Endothelial cell of umbilical vein (primary cell): ENCODE measurements around the gene COL5A3. TPM values are rescaled to one million over a fixed set of nuclear protein-coding genes. Genes with fewer than 3 reads are reported as not detected.

ENCODE experiments used
- BruUV-seq: library from RNA; stranded (reverse); fragments of 400-500 nt; replicated peaks from 2 replicates; lab custom pipeline; 2021; lab: Mats Ljungman, UMichigan
- CTCF ChIA-PET: fragments of 300-600, 350-600 bp; sonication (Branson Sonifier 250); formaldehyde crosslinking; loops from one replicate; lab custom pipeline; 2021; ENCODE audit warnings: antibody characterized with exemption, inconsistent platforms; lab: Charles Lee
- POLR2A ChIA-PET: fragments of 300-600, 350-600 bp; sonication (Branson Sonifier 250); formaldehyde crosslinking; loops from one replicate; lab custom pipeline; 2021; ENCODE audit warnings: antibody characterized with exemption, inconsistent platforms; lab: Charles Lee
- DNase-seq: peaks from one replicate; pipeline ENCODE4 v3.0.0-alpha.2; 2011; ENCODE audit warnings: low read depth, low spot score
- FAIRE-seq: peaks from 2 replicates; lab custom pipeline; 2011; peaks lifted over from hg19 to GRCh38; lab: Jason Lieb, UNC
- H2AFZ ChIP-seq: 2 replicates; pipeline ENCODE4 v1.6.0; 2012; ENCODE audit warnings: low read depth, low read length, control low read depth, inconsistent platforms
- H3K27ac ChIP-seq: 2 replicates; pipeline ENCODE4 v1.5.1; 2011; ENCODE audit warnings: low read depth, mild to moderate bottlenecking, control low read depth, low read length, moderate library complexity; ENCODE audit not compliant: insufficient read depth
- H3K27me3 ChIP-seq, 2 experiments: 2 replicates each; pipeline versions ENCODE4 v1.6.0 to v1.6.1; 2011; ENCODE audit warnings: low read length in 2 of 2, mixed read lengths in 1 of 2; ENCODE audit not compliant: control insufficient read depth in 2 of 2, insufficient read depth in 2 of 2
- H3K36me3 ChIP-seq, 2 experiments: 2 replicates in 1 of 2; 3 replicates in 1 of 2; pipeline ENCODE4 v1.5.1; 2011; ENCODE audit warnings: low read length in 2 of 2, mild to moderate bottlenecking in 1 of 2, moderate library complexity in 1 of 2; ENCODE audit not compliant: control insufficient read depth in 2 of 2, insufficient read depth in 2 of 2; ENCODE audit errors: extremely low read depth in 1 of 2
- H3K4me1 ChIP-seq: 3 replicates; pipeline ENCODE4 v1.5.1; 2011; ENCODE audit warnings: mild to moderate bottlenecking, low read length; ENCODE audit not compliant: control insufficient read depth, insufficient read depth; ENCODE audit errors: extremely low read depth
- H3K4me2 ChIP-seq: 2 replicates; pipeline ENCODE4 v1.6.1; 2011; ENCODE audit warnings: low read length, control low read depth, mixed read lengths; ENCODE audit not compliant: insufficient read depth
- H3K4me3 ChIP-seq, 3 experiments: fragments of 200-600 bp in 1 of 3; sonication (generic), shearing (Covaris generic) in 1 of 3; replicated peaks in 1 of 3; 2 replicates each; pipeline ENCODE4 v1.5.1; 2011 to 2016; ENCODE audit warnings: control low read depth in 3 of 3, low read length in 3 of 3, mild to moderate bottlenecking in 2 of 3, inconsistent platforms in 1 of 3, low read depth in 1 of 3, moderate library complexity in 1 of 3; ENCODE audit not compliant: insufficient read depth in 1 of 3
- H3K79me2 ChIP-seq: 2 replicates; pipeline ENCODE4 v1.6.0; 2012; ENCODE audit warnings: low read length, inconsistent platforms; ENCODE audit not compliant: control insufficient read depth, insufficient read depth
- H3K9ac ChIP-seq: replicated peaks from 2 replicates; pipeline ENCODE3; 2011; ENCODE audit warnings: low read length, control low read depth; ENCODE audit not compliant: insufficient read depth; ENCODE audit errors: extremely low read depth
- H3K9me1 ChIP-seq: replicated peaks from 3 replicates; pipeline ENCODE4 v1.6.0; 2011; ENCODE audit warnings: mild to moderate bottlenecking, low read length; ENCODE audit not compliant: control insufficient read depth, insufficient read depth; ENCODE audit errors: extremely low read depth
- H3K9me3 ChIP-seq: replicated peaks from 2 replicates; pipeline ENCODE4 v1.5.1; 2012; ENCODE audit warnings: low read length, inconsistent platforms; ENCODE audit not compliant: control insufficient read depth, insufficient read depth
- H4K20me1 ChIP-seq: replicated peaks from 2 replicates; pipeline ENCODE3; 2011; ENCODE audit warnings: mild to moderate bottlenecking, low read length; ENCODE audit not compliant: control insufficient read depth, insufficient read depth; ENCODE audit errors: extremely low read depth
- EZH2 ChIP-seq: IDR thresholded peaks from 2 replicates; pipeline ENCODE4 v1.6.1; 2012; ENCODE audit warnings: borderline replicate concordance, low read depth, mild to moderate bottlenecking, moderate library complexity, low read length, inconsistent platforms; ENCODE audit not compliant: severe bottlenecking
- FOS ChIP-seq: IDR thresholded peaks from 2 replicates; pipeline ENCODE4 v1.6.1; 2011; ENCODE audit warnings: mild to moderate bottlenecking, low read length, moderate library complexity, borderline replicate concordance; ENCODE audit not compliant: insufficient read depth
- GATA2 ChIP-seq: IDR thresholded peaks from 2 replicates; pipeline ENCODE4 v1.7.0; 2011; ENCODE audit warnings: low read depth, mild to moderate bottlenecking, moderate library complexity, mixed read lengths, low read length; ENCODE audit not compliant: insufficient read length, insufficient read depth
- JUN ChIP-seq: IDR thresholded peaks from 2 replicates; pipeline ENCODE4 v1.6.1; 2011; ENCODE audit warnings: borderline replicate concordance, low read depth; ENCODE audit not compliant: insufficient read length, insufficient read depth
- MYC ChIP-seq: IDR thresholded peaks from one replicate; pipeline ENCODE4 v1.6.1; 2011; ENCODE audit warnings: mild to moderate bottlenecking, low read depth, low read length
- POLR2A ChIP-seq: IDR thresholded peaks from 2 replicates; pipeline ENCODE4 v1.6.1; 2012; ENCODE audit warnings: low read depth, mild to moderate bottlenecking, control low read depth, low read length
- POLR2AphosphoS5 ChIP-seq: IDR thresholded peaks from 2 replicates; pipeline ENCODE4 v1.6.1; 2012; ENCODE audit warnings: low read depth, mild to moderate bottlenecking, control low read depth, low read length, moderate library complexity; ENCODE audit not compliant: insufficient read depth
- dilution Hi-C: fragments of 300-500 bp; cut with MboI; formaldehyde crosslinking; loops from one replicate; pipeline ENCODE4 v1.15.0; 2019; ENCODE audit warnings: low sequenced_read_pairs; ENCODE audit not compliant: extremely low pct_ligation_motif_present
- intact Hi-C: fragments of 100-400 bp; cut with micrococcal nuclease; formaldehyde crosslinking; loops from one replicate; pipeline ENCODE4 v1.10.0; 2022
- polyA plus RNA-seq, 4 experiments: library from polyadenylated mRNA; depleted of rRNA in 3 of 4; stranded (reverse) in 3 of 4; unstranded in 1 of 4; fragments of >200 nt; gene quantifications; 2 replicates each; pipeline versions ENCODE4 v1.2.1 to v1.2.3, GENCODE V29; 2011 to 2012; ENCODE audit warnings: missing spikeins in 1 of 4
- total RNA-seq: library from RNA; stranded (reverse); gene quantifications from 2 replicates; pipeline ENCODE4 v1.2.3, GENCODE V29; 2021
- TF ChIP-seq, protein P1 (sequence below), 2 donors: IDR thresholded peaks; 1 replicate in 1 of 2; 2 replicates in 1 of 2; pipeline ENCODE4 v1.5.1; 2011; ENCODE audit warnings: low read length in 2 of 2, mild to moderate bottlenecking in 2 of 2, moderate library complexity in 2 of 2, control low read depth in 1 of 2, inconsistent platforms in 1 of 2, low read depth in 1 of 2; ENCODE audit not compliant: insufficient read depth in 1 of 2; ENCODE audit errors: extremely low read depth in 1 of 2
- TF ChIP-seq, protein P2 (sequence below): IDR thresholded peaks from 2 replicates; pipeline ENCODE4 v1.6.1; 2011; ENCODE audit not compliant: insufficient read depth, insufficient read length

The COL5A3 gene
- total and polyA plus RNA-seq, 2 donors (not counting 3 experiments of a cell fraction or from before 2014, with no cell fraction given) = not detected

DNA sequence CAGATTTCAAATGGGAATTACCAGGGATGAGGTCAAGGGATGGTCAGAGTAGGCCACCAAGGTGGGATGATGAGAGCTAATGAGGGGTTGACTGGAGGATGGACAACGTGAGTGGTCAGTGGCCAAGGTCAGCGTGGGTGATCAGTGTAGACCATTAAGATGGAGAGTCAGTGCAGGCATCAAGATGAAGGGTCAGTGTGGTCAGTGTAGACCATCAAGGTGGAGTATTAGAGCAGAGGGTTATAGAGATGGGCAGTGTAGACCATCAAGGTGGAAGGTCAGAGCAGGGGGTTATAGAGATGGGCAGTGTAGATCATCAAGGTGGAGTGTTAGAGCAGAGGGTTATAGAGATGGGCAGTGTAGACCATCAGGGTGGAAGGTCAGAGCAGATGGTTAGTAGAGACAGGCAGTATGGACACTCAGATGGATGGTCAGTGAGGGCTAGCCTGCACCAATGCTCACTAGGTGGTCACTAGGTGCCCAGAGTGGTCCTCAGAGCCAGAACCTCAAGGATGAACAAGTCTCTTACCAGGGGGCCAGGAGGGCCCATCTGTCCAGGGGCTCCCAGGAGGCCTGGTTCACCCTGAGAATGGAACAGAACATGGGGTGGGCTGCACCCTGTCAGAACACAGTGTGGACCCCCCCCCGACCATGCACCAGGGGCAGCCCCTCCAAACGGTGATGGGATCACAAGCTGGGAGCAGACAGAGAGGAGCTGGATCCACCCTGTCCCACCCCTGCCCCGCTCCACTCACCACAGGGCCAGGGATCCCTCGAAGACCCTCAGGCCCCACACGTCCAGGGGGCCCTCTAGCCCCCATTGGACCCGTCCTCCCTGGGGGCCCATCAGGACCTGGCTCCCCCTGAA is 41.2 kb downstream of the COL5A3 start:
- no peak for TF ChIP-seq FOS
- no peak for TF ChIP-seq GATA2
- no peak for TF ChIP-seq POLR2A
- no peak for TF ChIP-seq EZH2
- no peak for TF ChIP-seq POLR2AphosphoS5
- no peak for TF ChIP-seq JUN
- TF ChIP-seq, protein P1, sequence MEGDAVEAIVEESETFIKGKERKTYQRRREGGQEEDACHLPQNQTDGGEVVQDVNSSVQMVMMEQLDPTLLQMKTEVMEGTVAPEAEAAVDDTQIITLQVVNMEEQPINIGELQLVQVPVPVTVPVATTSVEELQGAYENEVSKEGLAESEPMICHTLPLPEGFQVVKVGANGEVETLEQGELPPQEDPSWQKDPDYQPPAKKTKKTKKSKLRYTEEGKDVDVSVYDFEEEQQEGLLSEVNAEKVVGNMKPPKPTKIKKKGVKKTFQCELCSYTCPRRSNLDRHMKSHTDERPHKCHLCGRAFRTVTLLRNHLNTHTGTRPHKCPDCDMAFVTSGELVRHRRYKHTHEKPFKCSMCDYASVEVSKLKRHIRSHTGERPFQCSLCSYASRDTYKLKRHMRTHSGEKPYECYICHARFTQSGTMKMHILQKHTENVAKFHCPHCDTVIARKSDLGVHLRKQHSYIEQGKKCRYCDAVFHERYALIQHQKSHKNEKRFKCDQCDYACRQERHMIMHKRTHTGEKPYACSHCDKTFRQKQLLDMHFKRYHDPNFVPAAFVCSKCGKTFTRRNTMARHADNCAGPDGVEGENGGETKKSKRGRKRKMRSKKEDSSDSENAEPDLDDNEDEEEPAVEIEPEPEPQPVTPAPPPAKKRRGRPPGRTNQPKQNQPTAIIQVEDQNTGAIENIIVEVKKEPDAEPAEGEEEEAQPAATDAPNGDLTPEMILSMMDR (IDR thresholded peaks at IDR 0.05; ENCODE audit: extremely low read depth in 1 of 2, insufficient read depth in 1 of 2, low read depth in 1 of 2, low read length in 2 of 2) = no peak
- TF ChIP-seq MYC = no peak
- TF ChIP-seq, protein P2, sequence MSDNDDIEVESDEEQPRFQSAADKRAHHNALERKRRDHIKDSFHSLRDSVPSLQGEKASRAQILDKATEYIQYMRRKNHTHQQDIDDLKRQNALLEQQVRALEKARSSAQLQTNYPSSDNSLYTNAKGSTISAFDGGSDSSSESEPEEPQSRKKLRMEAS = no peak
- H3K9ac ChIP-seq = no peak overlapping the region
- no peak overlapping the region for H2AFZ ChIP-seq
- no peaks in the 10 kb centered on the region for H3K9me3 ChIP-seq
- intact Hi-C loops = no loop called here
- H3K36me3 ChIP-seq = no peaks in the 10 kb centered on the region
- dilution Hi-C loops = no loop called here
- ChIA-PET CTCF (no interaction called here), POLR2A (no interaction called here)
- no peak overlapping the region for H3K4me3 ChIP-seq
- FAIRE-seq = no peak
- no peak for DNase-seq
- H3K9me1 ChIP-seq = no peaks in the 10 kb centered on the region
- H3K4me1 ChIP-seq = no peaks in the 10 kb centered on the region
- H3K4me2 ChIP-seq = no peak overlapping the region
- peaks cover 6 to 8% of the 10 kb centered on the region in 2 experiments for H3K27me3 ChIP-seq
- no TSS peak for BruUV-seq
- no peaks in the 10 kb centered on the region for H4K20me1 ChIP-seq
- H3K27ac ChIP-seq = no peak overlapping the region
- no peaks in the 10 kb centered on the region for H3K79me2 ChIP-seq
